ENCODE results near the gene CYCS.

Gene CYCS

GRCh38 chr7:25159983-25160596, 35.0 kb upstream of the CYCS start:
- TF ChIP-seq CTCF (IDR thresholded peaks at IDR 0.05; ENCODE audit: low read depth, low read length) = peak; percentile 40
- DNase-seq (ENCODE audit: extremely low read depth, low read depth) = peak; percentile 16

DNA sequence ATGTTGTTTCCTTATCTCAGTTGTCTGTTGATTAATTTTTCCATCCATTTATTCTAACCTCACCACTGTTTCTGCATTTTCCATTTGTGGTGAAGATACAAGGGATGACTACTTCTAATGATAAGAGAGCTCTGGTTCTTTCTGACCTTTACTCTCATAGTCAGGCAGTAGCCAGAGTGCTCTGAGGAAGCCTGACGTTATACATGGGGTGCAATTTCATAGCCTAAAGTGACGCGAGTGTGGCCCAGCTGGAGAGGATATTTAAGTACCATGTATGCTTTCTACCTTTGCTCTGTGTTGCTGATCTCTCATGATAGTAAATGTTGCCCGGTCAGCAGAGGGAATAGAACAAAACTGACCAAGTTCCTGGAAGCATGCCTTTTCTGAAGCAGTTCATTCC, 33.9 kb upstream of the CYCS start:
- no peak for DNase-seq (ENCODE audit: extremely low read depth, low read depth)
- TF ChIP-seq CTCF (IDR thresholded peaks at IDR 0.05; ENCODE audit: low read depth, low read length) = no peak

DNA sequence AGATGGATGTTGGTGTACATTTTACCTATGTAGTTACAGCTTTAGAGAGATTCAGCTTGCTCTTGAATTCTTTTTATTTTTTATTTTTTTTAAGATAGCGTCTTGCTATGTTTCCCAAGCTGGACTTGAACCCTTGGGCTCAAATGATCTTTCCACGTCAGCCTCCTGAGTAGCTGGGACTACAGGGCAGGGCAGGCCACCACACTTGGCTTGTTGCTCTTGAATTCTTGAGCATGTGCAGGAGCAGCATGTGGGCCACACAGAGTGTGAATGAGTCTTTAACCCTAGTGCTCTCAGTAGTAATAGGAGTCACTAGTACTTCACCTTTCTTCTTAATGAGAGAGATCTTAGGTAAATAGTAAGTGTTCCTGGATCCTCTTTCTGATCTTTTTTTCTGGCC, 26.7 kb upstream of the CYCS start:
- no peak for DNase-seq (ENCODE audit: extremely low read depth, low read depth)
- TF ChIP-seq CTCF (IDR thresholded peaks at IDR 0.05; ENCODE audit: low read depth, low read length) = no peak

DNA sequence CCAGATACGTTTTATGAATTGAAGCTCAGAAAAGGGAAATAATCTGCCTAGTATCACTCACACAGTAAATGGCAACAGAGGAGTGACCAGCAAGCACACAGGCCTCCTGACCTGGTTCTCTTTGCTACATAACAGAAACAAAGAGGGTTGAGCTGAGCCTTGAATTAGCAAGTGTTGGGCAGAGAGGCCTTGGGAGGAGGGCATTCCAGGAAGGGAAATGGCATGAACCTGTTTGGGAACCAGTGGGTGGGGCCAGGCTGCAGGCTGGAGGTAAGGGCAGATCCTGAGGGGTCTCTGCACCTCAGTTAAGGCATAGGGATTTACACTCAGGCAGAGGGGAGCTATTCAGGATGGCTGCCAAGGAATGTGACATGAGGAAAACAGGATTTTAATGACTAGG, 24.8 kb upstream of the CYCS start:
- TF ChIP-seq CTCF (IDR thresholded peaks at IDR 0.05; ENCODE audit: low read depth, low read length) = no peak
- no peak for DNase-seq (ENCODE audit: extremely low read depth, low read depth)

DNA sequence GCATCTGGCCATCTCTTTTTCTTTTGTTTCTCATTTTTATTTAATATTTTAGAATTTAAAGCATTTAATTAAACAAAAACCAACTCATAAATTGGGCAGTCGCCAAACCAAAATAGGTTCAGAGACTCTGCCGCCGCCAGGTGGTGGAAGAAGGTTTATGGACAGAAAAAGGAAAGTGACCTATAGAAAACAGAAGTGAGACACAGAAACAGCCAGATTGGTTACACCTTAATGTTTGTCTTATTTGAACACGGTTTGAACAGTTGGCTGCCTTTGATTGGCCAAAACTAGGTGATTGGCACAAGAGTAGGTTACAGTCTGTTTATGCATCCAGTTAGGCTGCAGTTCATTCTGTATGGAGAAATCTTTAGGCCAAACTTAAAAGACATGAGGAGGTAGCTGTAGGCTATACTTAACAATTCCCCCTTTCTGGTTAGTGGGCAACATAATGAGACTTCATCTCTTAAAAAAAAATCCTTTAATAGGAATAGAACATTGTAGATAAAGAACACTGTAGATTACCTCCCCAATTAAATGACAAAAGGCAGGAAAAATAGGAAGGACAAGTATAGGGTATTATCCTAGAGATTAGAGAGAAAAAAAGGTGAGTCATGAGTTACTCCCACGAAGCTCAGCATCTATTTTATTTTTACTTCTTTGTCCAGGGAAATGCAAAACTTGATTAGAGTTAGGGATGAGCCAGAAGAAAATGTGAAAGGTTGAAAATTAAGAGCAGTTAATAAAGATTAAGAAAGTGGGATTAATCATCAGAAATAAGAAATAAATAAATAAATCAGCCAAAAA, 23.9 kb upstream of the CYCS start:
- DNase-seq (ENCODE audit: extremely low read depth, low read depth) = no peak
- TF ChIP-seq CTCF (IDR thresholded peaks at IDR 0.05; ENCODE audit: low read depth, low read length) = no peak

GRCh38 chr7:25143763-25144162, 18.7 kb upstream of the CYCS start:
- no peak for TF ChIP-seq CTCF (IDR thresholded peaks at IDR 0.05; ENCODE audit: low read depth, low read length)
- no peak for DNase-seq (ENCODE audit: extremely low read depth, low read depth)

DNA sequence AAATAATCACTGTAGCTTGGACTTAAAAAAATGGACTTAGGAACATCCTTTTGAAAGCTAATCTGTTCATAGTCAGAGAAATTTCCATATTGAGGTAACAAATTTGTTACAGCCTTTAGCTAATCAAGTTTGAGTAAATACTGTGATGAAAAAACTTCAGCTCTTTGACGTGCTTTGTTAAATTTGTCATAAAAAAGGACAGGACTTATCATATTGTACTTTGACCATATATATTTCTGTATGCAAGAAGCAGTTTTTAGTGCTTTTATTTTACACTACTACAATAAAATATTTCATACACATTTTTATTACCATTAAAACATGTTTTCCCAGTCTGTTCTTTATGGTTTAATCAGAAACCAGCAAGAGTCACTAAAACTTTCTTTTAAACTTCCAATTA, 14.5 kb upstream of the CYCS start:
- DNase-seq (ENCODE audit: extremely low read depth, low read depth) = no peak
- no peak for TF ChIP-seq CTCF (IDR thresholded peaks at IDR 0.05; ENCODE audit: low read depth, low read length)
